Loucy (cell line): ENCODE results near the gene FAM161B.

Experiments used
- H2AFZ ChIP-seq: fragments of 200-600 bp; sonication (generic); 2 replicates; pipeline ENCODE4 v1.6.0; 2016; ENCODE audit warnings: antibody characterized with exemption, mild to moderate bottlenecking, low read length, moderate library complexity
- H3F3A ChIP-seq: fragments of 200-600 bp; 2 replicates; pipeline ENCODE4 v1.6.0; 2016; ENCODE audit warnings: antibody characterized with exemption, low read depth, mild to moderate bottlenecking
- H3K27me3 ChIP-seq: fragments of 200-600 bp; sonication (generic); 2 replicates; pipeline ENCODE4 v1.6.1; 2014; ENCODE audit warnings: low read length, mild to moderate bottlenecking; ENCODE audit not compliant: insufficient read depth, poor library complexity, severe bottlenecking
- H3K36me3 ChIP-seq: fragments of 200-600 bp; sonication (generic); 2 replicates; pipeline ENCODE4 v1.6.1; 2016; ENCODE audit warnings: low read length; ENCODE audit not compliant: insufficient read depth
- H3K4me1 ChIP-seq: fragments of 200-600 bp; sonication (generic); 2 replicates; pipeline ENCODE4 v1.5.1; 2014; ENCODE audit warnings: low read length, mild to moderate bottlenecking; ENCODE audit not compliant: insufficient read depth, poor library complexity, severe bottlenecking
- H3K4me2 ChIP-seq: fragments of 200-600 bp; sonication (generic); 2 replicates; pipeline ENCODE4 v1.6.0; 2014; ENCODE audit warnings: antibody characterized with exemption, low read length, low read depth, mild to moderate bottlenecking; ENCODE audit not compliant: poor library complexity, severe bottlenecking
- H3K4me3 ChIP-seq: fragments of 200-600 bp; sonication (generic); 2 replicates; pipeline ENCODE4 v1.5.1; 2014; ENCODE audit warnings: low read length, mild to moderate bottlenecking, mixed read lengths; ENCODE audit not compliant: poor library complexity, severe bottlenecking
- H3K79me2 ChIP-seq: fragments of 200-600 bp; sonication (generic); 2 replicates; pipeline ENCODE4 v1.6.1; 2014; ENCODE audit warnings: low read length; ENCODE audit not compliant: insufficient read depth
- H3K9ac ChIP-seq: fragments of 200-600 bp; sonication (generic); 2 replicates; pipeline ENCODE4 v1.6.0; 2014; ENCODE audit warnings: mild to moderate bottlenecking, low read depth, low read length, moderate library complexity; ENCODE audit not compliant: poor library complexity, severe bottlenecking
- H3K9me2 ChIP-seq: fragments of 200-600 bp; sonication (generic); replicated peaks from 2 replicates; pipeline ENCODE4 v1.6.1; 2016; ENCODE audit warnings: low read depth, low read length, mixed read lengths
- H3K9me3 ChIP-seq: fragments of 200-600 bp; sonication (generic); 2 replicates; pipeline ENCODE4 v1.6.1; 2014; ENCODE audit warnings: mild to moderate bottlenecking, antibody characterized with exemption, low read length, low read depth; ENCODE audit not compliant: insufficient read depth
- H4K20me1 ChIP-seq: fragments of 200-600 bp; sonication (generic); 2 replicates; pipeline ENCODE4 v1.6.0; 2014; ENCODE audit warnings: antibody characterized with exemption, low read length, mild to moderate bottlenecking; ENCODE audit not compliant: insufficient read depth, poor library complexity, severe bottlenecking
- CTCF ChIP-seq: fragments of 200-600 bp; sonication (generic); conservative IDR thresholded peaks from 2 replicates; pipeline ENCODE4 v1.5.1; 2014; ENCODE audit warnings: mild to moderate bottlenecking, antibody characterized with exemption, low read length
- EZH2phosphoT487 ChIP-seq: fragments of 200-600 bp; IDR thresholded peaks from 2 replicates; pipeline ENCODE4 v1.6.1; 2018; ENCODE audit warnings: antibody characterized with exemption, mild to moderate bottlenecking, moderate library complexity, borderline replicate concordance

FAM161B gene

GRCh38 chr14:73955674-73956073, 5.8 kb upstream of the FAM161B start:
- no peak for TF ChIP-seq CTCF
- no peak for TF ChIP-seq EZH2phosphoT487
- peaks cover 7% of the 10 kb centered on the region for H3K79me2 ChIP-seq
- H2AFZ ChIP-seq: no peak overlapping the region
- no peak overlapping the region for H3K4me2 ChIP-seq
- no peaks in the 10 kb centered on the region for H3K9me3 ChIP-seq
- no peaks in the 10 kb centered on the region for H4K20me1 ChIP-seq
- peaks cover 41% of the 10 kb centered on the region; the same call in 1 of the 2 replicates for H3K36me3 ChIP-seq
- H3K9me2 ChIP-seq: no peaks in the 10 kb centered on the region
- no peak overlapping the region for H3K4me3 ChIP-seq
- H3F3A ChIP-seq: no peaks in the 10 kb centered on the region
- H3K9ac ChIP-seq: no peak overlapping the region
- H3K4me1 ChIP-seq: peaks cover 4% of the 10 kb centered on the region
- H3K27me3 ChIP-seq: no peaks in the 10 kb centered on the region

- H3K27me3 ChIP-seq: no peaks in the 10 kb centered on the region
- H3K4me2 ChIP-seq: no peak overlapping the region
- peaks cover 4% of the 10 kb centered on the region for H3K4me1 ChIP-seq
- H3K79me2 ChIP-seq: peaks cover 9% of the 10 kb centered on the region
- H3K9me3 ChIP-seq: no peaks in the 10 kb centered on the region
- TF ChIP-seq EZH2phosphoT487: no peak
- no peak for TF ChIP-seq CTCF
- no peak overlapping the region for H3K9ac ChIP-seq
- no peak overlapping the region for H2AFZ ChIP-seq
- H3K36me3 ChIP-seq: peaks cover 25% of the 10 kb centered on the region; the same call in 1 of the 2 replicates
- H3K9me2 ChIP-seq: no peaks in the 10 kb centered on the region
- H4K20me1 ChIP-seq: no peaks in the 10 kb centered on the region
- no peak overlapping the region for H3K4me3 ChIP-seq
- H3F3A ChIP-seq: no peaks in the 10 kb centered on the region
Measured at GRCh38 chr14:73953731-73954130, 3.8 kb upstream of the FAM161B start.

DNA sequence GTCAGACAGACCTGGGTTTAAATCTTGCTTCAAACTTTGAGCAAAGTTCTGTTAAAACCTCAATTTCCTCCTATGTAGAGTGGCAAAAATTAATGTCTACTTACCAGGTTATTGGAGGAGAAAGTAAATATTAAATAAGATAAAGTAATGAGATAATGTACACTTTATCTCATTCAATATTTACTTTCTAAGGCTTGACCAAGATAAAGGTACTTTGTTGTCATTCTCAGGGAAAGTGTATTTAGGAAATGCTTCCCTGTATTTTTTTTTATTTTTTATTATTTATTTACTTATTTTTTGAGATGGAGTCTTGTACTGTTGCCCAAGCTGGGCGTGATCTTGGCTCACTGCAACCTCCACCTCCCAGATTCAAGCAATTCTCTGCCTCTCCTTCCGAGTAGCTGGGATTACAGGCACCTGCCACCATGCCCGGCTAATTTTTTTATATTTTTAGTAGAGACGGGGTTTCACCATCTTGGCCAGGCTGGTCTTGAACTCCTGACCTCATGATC, 4.7 kb downstream of the FAM161B start:
- Histone ChIP-seq H3F3A (no peaks in the 10 kb centered on the region), H3K9ac (no peak overlapping the region), H3K79me2 (no peaks in the 10 kb centered on the region), H4K20me1 (no peaks in the 10 kb centered on the region), H3K4me2 (no peak overlapping the region), H3K36me3 (no peaks in the 10 kb centered on the region), H3K4me1 (no peaks in the 10 kb centered on the region), H3K4me3 (no peak overlapping the region), H3K9me2 (no peaks in the 10 kb centered on the region), H3K9me3 (no peaks in the 10 kb centered on the region), H2AFZ (no peak overlapping the region), H3K27me3 (no peaks in the 10 kb centered on the region)
- TF ChIP-seq CTCF (no peak), EZH2phosphoT487 (no peak)
